ENCODE measurements around the gene VSIG10L. TPM values are rescaled to one million over a fixed set of nuclear protein-coding genes. Genes with fewer than 3 reads are reported as not detected.
A peak's percentile ranks its signal among the peaks of the same experiment; 100 is the strongest.

Gene VSIG10L
- total RNA-seq, 1 experiment from 2014 or later = 0.79 TPM

DNA sequence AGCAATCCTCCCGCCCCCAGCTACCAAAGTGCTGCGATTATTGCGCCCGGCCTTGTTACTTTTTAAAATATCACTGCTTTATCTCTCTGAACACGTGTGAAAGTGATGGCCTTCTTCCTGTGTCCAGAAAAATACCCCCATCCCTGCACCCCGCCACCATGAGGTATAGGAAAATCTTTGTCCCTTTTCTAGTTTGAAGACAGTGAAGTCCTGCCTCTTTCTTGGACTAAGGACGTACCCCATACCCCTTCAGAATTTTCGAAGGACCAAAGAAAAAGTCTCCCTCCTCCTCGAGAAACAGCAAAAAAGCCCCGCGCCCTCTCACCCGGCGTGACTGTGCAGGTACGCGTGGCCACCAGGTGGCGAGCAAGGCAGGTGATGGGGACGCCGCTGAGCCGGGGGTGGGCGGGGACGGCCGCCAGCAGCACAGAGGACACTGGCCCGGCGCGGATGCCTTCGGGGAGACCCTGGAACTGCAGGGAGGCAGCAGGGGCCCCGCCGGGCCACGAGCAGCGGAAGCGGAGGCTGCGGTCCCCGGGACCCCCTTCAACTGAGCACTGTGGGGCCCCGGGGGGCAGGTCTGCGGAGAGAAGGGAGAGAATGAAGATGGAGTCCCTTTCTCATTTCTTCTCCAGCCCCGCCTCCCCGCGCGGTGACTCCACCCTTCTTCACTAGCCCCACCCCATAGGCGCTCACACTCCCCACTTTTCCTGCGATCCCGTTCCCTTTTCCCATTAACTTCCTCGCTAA, 3.2 kb downstream of the VSIG10L start:
- peak; percentile 46 for DNase-seq (ENCODE audit: low spot score)

DNA sequence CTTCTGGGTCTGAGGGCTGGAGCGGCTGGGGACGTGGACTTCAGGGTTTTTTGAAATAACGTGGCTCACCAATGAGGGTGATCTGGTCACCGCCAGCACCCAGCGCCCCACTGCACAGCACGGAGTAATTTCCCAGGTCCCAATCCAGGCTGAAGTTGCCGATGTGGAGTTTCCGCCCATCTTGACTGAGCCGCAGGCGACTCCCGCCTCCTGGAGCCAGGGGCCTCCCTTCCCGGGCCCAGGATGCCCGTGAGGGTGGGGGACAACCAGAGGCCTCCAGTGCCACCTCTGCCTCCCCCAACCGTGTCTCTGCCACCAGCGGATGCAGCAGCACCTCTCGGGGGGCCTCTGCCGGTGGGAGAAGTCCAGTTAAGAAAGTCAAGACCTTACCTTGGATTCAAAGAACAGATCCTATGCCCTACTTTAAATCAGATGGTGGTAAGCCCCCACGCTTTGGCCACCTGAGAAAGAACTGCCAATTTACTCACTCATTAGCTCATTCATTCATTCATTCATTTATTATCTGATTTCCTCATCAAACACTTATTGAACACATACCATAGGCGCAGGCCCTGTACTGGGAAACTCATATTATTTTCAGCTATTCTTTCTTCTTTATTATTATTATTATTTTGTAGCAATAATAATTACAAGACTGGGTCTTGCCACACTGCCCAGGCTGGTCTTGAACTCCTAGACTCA, 3.9 kb downstream of the VSIG10L start:
- DNase-seq (ENCODE audit: low spot score) = no peak

DNA sequence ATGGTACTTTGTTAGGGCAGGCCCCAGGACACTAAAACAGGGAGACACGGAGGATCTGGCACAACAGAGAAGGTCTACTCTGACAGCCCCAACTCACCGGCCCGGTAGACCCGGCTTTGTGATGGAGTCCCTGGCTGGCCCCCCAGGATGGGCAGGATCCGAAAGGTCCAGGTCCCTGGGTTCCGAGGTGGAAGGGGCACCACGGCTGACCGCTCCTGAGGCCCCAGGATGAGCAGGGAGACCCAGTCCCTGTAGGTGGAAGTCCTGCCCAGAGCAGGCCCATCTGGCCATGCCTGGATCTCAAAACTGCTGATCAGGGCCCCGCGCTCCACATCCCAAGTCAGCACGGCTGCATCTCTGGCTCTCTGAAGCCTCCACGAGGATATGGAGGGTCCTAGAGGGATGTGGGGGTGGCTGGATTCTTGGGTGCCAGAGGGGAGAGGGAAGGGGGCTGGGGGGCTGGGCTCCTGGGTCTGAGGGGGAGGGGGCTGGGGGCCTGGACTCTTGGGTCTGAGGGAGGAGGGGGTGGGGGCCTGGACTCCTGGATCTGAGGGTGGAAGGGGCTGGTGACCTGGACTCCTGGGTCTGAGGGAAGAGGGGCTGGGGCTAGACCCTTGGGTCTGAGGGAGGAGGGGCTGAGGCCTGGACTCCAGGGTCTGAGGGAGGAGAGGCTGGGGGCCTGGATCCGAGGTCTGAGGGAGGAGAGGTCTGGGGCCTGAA, 4.6 kb downstream of the VSIG10L start:
- DNase-seq (ENCODE audit: low spot score) = no peak

DNA sequence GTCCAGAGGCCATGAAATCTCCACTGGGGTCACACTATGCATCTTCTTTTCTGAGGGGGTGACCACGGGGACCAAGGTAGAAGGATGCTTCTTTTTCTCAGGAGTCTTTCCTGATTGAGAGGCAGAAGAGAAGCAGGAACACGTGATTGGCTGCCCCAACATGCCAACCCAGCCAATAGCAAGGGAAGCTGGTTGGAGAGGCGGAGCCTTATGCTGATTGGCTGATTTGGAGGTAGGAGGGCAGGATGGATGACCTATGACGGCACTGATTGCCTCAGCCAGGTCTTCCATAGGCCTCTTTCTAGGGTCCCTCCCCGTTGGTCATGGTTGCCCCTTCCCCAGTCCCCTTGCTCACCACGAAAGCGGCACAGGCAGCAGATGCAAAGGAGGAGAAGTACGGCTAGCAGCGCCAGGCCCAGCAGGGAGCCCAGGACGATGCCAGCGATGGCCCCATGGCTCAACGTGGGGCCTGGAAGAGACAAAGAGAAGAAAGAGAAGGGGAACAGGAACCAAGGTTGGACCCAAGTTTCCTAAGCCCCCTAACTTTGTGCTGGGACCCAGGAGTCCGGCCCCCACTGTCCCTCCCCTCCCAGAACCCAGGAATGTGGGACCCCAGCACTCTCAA, 8.0 kb downstream of the VSIG10L start:
- DNase-seq (ENCODE audit: low spot score) = no peak

DNA sequence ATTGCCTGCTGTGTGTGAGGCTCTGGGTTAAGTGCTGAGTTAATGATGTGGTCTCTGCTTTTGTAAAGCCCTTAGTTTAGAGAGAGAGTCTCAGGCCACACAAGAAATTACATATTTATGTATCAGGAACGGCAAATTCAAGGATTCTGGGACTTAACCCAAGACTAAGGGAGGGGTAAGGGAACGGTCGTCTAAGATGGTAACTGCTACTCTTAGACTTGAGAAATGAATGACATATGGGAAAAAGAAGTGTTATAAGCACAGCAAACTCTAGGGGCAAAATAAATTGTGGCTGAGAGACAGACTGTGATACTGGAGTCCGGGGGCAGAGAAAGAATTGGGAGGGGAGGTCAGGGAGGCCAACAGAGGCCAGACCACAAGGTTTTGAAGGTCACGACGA, 10.2 kb downstream of the VSIG10L start:
- no peak for DNase-seq (ENCODE audit: low spot score)

DNA sequence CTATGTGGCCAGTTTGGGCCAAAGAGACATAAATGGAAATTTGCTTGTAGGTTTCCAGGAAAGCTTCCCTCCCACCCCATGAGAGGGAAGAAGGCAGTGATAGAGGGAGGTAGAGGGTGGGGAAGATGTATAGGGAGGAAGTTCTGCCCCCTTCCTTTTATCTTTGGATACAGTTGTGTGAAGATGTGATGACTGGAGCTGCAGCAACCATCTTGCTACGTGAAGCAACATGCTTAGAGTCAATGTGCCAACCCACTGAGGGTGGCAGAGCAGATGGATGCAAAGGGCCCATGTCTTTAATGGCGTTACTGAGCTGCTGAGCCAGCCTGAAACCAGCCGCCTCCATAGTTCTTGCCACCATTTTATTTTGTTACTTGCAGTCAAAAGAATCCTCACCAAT, 10.7 kb downstream of the VSIG10L start:
- no peak for DNase-seq (ENCODE audit: low spot score)

DNA sequence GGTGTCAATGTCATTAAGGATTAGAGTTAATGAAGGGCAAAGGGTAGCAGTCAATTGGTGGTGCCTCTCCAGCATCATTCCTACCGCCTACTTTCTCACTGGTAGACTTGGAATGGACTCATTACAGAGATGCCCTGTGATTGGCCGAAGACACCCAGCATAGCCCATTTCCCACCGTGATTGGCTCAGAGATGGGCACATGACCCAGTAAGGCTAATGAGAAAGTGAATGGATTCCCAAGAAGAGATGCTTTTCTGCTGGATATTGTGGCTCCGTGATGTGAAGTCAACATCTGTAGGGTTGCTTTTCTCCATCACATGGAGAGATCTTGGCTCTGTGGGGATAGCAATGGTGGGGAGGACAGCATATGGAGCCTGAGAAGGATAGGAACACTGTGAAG, 11.6 kb downstream of the VSIG10L start:
- no peak for DNase-seq (ENCODE audit: low spot score)

DNA sequence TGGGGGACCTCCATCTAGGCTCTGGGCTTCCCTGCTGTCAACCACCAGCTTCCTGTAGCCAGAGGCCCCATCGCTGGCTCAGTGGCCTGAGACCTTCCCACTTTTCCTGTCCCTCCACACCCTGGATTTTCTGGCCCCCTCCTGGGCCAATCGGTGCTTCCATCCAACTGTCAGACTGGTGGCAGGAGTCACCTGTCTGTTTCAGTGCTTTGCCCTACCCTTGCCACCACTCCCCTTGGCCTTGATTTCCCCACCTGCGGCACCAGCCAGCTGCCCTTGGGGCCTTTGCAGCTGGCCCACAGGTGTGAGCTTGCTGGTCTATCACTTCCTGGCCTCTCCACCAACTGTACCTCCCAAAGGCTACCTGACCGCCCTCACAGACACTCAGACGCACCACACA, 12.5 kb downstream of the VSIG10L start:
- no peak for DNase-seq (ENCODE audit: low spot score)

DNA sequence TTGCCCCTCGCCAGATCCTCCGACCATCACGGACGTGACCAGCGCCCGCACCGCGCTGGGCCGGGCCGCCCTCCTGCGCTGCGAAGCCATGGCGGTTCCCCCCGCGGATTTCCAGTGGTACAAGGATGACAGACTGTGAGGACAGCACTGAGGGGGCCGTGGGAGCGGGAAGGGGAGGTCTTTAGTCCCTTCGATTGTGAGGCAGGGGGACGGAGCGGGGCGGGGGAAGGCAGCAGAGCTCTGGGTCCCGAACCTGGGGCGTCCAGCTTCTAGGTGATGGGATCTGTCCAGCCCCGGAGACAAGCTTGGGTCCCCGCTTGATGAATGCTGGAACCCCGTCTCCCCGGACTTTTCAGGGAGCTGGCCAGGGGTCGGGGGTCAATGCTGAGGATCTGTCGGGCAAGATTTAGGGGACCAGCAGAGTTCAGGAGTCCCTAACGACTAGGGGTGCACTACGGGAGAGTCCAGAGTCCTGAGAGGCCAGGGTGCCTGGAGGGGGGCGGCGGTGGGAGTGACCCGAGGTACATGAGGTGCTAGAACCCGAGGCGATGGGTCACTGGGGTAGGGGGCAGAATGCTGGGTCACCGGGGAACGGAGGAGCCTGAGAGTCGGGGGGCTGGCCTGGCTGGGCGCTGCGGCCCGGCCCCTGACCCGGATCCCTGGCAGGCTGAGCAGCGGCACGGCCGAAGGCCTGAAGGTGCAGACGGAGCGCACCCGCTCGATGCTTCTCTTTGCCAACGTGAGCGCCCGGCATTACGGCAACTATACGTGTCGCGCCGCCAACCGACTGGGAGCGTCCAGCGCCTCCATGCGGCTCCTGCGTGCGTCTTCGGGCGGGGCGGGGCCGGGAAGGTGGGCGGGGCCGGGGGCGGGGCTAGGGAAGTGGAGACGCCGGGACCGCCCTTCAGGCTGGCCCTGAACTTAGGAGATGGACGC, 14.6 kb downstream of the VSIG10L start:
- DNase-seq (ENCODE audit: low spot score) = no peak

DNA sequence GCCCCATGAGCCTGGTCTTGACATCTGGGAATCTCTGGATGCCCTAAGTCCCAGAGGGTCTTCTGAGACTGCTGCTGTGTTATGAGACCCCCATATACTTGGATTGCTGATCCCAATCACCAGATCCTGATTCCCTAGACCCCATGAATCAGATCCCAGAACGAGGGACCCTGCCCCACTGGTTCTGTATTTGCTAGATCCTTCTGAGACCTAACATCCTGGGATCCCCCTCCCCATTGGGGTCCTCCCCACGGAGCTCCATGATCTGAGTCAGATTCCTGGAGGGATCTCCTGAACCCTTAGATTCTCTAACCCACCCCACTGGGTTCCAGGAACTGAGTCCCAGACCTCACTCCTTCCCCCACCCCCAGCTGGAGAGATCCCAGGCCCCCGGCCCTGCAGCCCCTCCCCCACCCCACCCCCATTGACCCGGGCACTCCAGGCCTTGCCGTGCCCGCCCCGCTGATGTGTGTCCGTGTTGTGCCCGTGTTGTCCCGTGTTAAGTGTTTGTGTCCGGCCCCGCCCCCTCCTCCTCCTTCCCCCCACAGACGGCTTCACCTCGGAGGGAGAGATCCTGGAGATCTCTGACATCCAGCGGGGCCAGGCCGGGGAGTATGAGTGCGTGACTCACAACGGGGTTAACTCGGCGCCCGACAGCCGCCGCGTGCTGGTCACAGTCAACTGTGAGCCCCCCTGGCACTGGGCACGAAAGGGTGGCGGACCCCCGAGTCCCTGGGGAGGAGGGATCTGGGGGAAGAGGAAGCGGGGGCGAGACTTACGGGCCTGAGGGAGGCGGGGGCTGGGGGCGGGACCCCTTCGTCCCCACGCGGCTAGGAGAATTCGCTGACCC, 15.5 kb downstream of the VSIG10L start:
- DNase-seq (ENCODE audit: low spot score) = no peak

DNA sequence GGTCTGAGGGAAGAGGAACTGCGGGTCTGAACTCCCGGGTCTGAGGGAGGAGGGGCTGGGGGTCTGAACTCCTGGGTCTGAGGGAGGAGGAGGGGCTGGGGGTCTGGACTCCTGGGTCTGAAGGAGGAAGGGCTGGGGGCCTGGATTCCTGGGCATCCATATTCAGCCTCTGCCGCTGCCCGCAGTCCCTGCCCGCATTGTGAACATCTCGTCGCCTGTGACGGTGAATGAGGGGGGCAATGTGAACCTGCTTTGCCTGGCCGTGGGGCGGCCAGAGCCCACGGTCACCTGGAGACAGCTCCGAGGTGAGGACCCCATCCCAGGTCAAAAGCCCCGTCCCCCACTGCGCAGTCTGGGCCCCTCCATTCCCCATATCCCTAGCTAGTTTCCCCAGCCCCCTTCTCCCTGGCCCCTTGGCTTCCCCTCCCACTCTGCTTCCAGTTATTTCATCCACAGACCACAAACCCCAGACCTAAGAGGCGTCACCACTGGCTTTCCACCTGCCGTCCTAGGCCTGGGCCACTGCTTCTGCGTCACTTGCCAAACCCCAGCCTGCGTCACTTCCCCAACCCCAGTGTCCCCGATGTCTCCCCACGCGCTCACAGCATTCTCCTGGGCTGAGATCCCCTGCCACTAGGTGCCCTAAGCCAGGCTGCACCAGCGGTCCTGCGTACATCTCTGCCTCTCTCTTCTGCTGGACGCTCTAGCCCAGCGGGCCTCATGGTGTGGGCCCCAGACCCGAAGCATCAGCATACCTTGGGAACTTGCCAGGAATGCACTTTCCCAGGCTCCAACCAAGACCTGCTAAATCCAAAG, 16.6 kb downstream of the VSIG10L start:
- no peak for DNase-seq (ENCODE audit: low spot score)

DNA sequence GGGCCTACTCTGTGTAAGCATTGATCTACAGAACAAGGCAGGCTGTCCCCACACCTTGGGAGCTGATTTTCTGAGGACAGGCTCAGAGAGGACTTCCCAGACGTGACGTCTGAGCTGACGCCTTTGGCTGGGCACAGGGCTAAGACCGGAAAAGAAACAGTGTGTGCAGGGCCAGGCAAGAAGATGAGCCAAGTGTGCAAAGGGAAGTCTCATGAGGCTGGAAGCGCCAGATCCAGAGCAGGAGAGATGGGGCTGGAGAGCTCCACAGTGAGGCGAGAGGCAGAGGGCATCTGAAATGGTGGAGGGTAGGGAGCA, 17.8 kb downstream of the VSIG10L start:
- no peak for DNase-seq (ENCODE audit: low spot score)

DNA sequence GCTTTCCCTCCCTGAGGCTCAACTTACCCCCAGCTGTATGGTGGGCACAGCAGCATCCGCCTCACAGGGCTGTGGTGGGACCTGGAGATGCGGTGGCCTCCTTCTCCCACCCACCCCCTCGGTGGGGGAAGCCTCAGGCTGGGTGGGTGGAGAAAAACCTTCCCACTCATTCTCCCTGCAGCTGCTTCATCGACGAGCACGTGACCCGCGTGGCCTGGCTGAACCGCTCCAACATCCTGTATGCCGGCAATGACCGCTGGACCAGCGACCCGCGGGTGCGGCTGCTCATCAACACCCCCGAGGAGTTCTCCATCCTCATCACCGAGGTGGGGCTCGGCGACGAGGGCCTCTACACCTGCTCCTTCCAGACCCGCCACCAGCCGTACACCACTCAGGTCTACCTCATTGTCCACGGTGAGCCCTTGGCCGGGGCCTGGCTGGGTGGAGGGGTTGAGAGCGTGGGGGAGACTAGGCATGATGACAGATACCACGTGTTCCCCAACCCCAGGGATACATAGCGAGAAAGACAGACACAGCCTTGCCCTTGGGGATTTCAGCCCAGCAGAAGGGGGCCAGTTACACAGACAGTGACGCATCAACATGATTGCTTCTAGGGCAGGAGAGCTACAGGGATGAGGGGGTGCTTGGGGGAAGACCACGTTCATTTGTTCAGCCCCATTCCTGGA, 18.3 kb downstream of the VSIG10L start:
- no peak for DNase-seq (ENCODE audit: low spot score)

DNA sequence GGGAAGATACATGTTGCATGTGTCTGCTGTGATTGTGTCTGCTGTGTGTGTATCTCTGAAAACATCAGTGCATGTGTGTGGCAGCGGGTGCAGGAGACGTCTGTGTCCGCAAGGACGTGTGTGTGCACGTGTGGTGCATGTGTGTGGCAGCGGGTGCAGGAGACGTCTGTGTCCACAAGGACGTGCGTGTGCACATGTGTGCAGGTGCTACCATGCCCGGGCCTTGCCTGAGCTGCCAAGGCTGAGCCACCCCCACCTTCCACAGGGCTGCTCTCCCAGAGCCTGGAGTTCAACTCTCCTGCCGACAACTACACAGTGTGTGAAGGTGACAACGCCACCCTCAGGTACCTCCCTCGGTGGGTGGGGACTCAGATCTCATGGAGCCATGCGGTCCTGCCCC, 20.1 kb downstream of the VSIG10L start:
- no peak for DNase-seq (ENCODE audit: low spot score)

DNA sequence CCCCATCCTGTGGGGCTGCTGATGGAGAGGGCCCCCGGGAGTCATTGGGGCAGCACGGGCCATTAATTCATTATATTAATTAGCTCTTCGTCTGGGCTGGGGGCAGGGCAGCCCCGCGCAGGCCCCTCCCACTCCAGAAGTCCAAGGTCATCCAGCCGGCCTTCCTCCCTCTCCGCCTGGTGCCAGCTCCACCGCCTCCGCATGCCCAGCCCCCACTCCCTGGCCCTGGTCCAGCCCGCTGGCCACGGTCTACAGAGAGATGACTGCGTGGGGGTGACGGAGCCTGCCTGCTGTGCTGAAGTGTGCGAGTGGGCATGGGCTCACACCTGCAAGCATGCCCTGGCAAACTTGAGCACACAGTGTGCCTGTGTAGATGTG, 21.7 kb downstream of the VSIG10L start:
- DNase-seq (ENCODE audit: low spot score) = no peak

DNA sequence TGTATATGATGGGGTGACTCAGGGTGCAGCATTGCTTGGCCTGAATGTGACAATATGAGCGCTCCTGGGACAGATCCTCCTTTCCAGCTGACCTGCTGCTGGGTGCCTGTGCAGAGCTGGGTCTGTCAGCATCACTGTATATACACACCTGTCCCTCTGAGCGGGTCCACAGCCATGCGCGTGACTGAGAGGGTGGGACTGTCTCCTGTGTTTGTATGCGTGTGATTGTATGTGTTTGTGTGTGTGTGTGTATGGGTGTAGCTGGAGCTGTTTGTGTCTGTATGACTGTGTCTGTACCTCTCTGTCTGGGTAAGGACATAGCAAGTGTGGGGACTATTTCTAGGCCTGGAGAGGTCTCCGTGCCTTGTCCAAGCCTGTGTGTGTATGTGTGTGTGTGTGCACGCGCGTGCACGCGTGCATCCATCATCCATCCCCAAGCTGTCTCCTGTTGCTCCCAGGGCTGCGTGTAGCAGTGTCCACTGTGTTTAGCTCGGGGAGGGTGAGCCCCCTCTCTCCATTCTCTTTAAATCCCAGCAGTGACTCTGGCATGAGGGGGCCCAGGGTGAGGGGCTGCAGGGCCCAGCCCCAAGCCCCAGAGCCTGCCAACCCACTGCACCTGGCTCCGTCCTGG, 22.2 kb downstream of the VSIG10L start:
- no peak for DNase-seq (ENCODE audit: low spot score)

DNA sequence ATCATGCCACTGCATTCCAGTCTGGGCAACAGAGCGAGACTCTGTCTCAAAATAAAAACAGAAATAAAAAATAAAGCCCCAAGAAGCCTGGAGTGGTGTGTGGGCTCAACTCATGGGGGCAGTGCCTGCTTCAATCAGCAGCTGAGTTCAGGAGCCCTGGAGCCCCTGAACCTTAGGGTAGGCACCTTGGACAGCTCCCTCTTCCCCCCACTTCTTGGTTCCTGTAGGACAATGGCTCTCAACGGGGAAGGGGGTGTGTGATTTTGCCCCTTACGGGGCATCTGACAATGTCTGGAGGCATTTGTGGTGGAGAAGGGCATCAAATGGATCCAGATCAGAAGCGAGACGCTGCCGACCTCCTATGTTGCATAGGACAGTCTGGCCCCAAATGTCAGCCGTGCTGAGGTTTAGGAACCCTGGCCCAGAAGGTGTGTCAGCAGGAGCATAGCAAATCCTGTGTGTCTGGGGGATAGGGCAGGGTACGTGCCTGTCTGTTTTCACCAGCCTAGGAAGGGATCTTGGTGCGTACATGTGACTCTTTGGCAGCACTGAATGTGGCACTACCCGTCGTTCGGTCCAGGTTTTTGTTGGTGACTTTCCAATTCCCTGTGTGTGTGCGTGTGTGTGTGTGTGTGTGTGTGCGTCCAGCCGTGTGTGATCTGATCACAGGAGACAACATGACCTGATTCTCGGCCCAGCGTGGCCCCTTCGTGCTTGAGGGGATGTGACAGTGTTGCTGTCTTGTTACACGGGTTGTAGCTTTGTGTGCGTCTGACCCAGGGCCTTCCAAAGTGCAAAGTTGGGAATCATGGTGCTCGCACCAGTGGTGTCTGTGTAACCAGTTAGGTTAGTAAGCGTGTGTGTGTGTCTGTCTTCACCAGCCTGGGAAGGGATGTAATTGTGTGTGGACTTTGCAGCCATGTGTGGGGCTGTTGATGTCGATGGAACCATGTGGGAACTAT, 23.0 kb downstream of the VSIG10L start:
- no peak for DNase-seq (ENCODE audit: low spot score)

Data from A172 (cell line).